GM21360 (cell line): Measurements from ENCODE around the gene RPS6KA5.
"Not testable (repeated sequence)": the region's sequence is repeated elsewhere in the genome, so short reads cannot be mapped to it uniquely, and the experiment has no call there.

Source experiments
- ATAC-seq: cut with Tn5 transposase; IDR thresholded peaks from one replicate; pipeline ENCODE4 v1.9.1; 2021; ENCODE audit warnings: mild to moderate bottlenecking, moderate library complexity; ENCODE audit not compliant: unreplicated experiment

RPS6KA5 gene

GRCh38 chr14:90990141-90990540 is 70.3 kb downstream of the RPS6KA5 start:
- no peak for ATAC-seq

DNA sequence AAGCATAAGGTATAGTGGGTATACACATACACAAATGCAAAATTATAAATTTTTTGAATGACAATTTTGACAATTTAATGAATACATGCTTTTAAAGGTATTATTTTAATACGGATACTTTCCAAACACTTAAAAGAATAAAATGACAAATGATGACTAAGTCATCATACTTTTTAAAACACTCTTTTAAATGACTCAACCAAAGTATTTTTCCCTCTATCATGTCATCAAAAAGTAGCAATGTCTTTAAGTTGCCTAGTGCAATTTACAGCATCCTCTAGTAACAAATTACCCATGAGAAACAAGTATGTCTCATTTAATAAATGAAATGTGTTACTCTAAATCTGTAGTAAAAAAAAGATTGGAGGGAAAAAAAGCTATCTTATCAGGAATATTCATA is 73.3 kb downstream of the RPS6KA5 start:
- no peak for ATAC-seq

DNA sequence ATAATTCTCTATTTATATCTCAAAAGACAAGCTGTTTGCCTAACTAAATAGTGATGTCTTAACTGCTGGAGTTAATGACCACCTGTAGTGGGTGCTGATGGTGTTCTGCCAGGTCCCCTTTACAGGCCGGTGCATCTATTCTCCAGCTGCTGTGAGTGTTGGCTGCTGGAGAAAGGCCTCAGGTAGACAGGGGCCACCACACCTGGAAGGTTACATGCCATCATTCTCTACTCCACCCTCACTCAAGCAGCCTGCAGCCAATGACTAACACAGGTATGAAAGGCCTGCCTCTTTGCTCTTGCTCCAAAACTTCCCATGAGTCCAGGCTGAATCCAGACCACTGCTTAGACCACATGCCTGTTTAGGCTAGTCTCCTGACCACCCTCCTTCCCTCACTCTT is 73.9 kb downstream of the RPS6KA5 start:
- no peak for ATAC-seq

DNA sequence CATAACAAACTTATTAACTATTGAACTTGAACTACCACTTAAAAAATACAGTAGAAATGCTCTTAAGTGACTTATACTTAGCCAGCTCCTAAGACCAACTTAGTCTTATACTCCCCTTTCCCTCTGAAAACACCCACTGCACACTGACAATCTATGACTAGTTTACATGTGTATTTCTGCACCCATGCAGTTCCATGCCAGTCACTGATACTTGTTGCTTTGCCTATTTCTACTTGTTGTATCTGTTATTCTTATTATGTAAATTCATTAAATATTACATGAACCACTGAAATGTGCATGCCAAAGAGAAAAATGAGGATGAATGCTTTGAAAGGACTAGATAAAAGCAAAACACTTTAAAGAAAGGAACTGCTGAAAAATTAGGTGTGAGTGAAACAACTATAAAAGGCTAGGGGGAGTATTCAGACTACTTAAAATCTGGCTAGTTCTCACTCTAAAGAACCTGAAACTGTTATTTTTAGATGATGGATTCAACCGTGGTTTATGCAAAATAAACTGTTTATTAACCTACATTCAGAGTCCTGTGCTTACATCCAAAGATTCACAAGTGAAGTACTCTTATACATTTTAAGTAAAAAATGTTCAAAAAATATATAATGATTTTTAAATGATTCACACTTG is 74.7 kb downstream of the RPS6KA5 start:
- ATAC-seq = no peak

DNA sequence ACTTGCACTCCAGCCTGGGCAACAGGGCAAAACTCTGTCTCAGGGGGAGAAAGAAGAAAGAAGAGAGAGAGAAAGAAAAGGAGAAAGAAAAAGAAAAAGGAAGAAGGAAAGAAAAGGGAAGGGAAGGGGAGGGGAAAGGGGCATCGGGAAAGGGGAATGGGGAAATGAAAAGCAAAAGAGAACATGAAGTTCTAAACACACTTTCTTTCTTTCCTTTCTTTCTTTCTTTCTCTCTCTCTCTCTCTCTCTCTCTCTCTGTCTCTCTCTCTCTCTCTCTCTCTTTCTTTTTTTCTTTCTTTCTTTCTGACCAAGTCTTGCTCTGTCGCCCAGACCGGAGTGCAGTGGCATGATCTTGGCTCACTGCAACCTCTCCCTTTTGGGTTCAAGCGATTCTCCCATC is 76.9 kb downstream of the RPS6KA5 start:
- ATAC-seq = no peak

- no peak for ATAC-seq
Measured at GRCh38 chr14:90981636-90982035, 78.8 kb downstream of the RPS6KA5 start.

GRCh38 chr14:90980636-90981035 is 79.8 kb downstream of the RPS6KA5 start:
- not testable (repeated sequence) for ATAC-seq

DNA sequence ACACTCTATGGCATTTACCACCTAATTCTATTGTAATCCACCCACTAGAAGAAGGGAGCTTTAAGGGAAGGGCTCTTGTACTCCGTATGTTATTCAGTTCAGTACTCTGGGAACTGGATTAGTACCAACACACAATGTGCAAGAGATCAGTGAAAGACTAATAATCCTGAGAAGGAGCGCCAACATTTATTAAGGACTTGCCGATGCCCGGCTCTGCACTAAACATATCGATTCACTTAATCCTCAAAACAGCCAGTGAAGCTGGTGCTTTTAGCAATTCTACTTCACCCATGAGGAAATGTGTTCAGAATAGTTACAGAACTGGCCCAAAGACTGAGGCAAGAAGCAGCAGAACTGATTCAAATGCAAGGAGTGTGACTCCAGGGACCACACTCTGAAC is 80.9 kb downstream of the RPS6KA5 start:
- no peak for ATAC-seq

GRCh38 chr14:90976101-90976500 is 84.3 kb downstream of the RPS6KA5 start:
- ATAC-seq = no peak

DNA sequence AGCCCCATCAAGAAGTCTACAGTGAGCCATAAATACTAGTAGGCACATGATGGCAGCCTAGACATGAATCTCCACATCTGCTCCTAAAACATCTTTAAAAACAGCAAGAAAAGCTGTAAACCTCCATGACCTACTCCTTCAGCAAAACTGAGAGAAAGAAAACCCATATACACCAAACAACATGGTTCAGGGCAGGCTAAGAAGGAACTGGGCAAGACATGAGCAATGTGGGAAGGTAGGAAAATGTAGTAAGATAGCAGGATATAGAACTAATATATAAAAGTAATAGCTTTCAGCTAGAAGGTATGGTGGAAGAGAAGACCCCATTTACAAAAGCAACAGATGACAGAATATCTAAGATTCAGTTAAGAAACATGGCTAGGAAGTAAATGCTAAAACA is 88.8 kb downstream of the RPS6KA5 start:
- no peak for ATAC-seq

GRCh38 chr14:90970167-90970600 is 90.3 kb downstream of the RPS6KA5 start:
- no peak for ATAC-seq

DNA sequence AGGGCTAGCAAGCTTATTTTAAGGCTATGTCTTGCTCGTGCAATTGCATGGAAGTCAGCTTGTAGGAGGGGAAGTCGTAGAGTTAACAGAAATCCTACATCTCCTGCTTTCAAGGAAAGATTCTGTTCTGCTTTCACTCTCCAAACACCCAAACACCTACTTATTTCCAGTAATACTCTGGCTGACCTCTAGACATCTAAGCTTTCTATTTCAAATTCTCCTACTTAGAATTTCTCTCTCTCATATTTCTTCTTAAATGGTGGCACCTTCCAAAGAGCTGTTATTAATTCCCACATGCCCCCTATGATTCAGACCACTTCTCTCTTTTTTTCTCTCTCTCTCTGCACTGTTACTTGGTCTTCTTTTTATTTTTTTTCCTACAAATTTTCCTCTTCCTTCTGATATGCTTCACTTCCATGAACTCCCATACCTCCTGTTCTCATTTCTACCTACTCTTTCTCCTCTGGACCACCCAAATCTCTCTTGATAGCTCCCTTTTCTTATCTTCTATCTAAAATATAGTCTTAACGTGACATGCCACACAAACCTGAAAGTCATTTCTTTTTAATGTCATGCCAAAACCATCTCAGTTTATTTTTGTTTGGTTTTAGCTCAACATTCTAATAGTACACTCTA is 90.8 kb downstream of the RPS6KA5 start:
- no peak for ATAC-seq

GRCh38 chr14:90968025-90968424 is 92.4 kb downstream of the RPS6KA5 start:
- ATAC-seq = no peak

DNA sequence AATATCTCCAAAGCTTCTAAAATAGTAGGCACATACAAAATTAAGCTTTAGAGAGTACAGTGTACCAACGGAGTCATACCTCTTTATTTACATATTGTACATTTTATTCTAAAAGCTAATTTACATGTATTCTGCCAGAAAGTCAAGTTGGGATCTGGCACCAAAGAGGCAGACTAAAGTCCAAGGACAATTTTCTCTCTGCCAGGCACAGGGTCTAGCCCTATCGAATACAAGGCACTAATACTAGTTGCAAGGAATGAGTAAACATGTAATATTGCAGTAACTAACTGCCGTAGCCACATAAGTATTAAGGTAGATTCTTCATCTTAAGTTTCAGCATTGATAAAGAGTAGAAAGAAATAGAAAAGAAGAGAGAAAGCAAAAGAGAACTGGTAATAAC is 93.9 kb downstream of the RPS6KA5 start:
- no peak for ATAC-seq

DNA sequence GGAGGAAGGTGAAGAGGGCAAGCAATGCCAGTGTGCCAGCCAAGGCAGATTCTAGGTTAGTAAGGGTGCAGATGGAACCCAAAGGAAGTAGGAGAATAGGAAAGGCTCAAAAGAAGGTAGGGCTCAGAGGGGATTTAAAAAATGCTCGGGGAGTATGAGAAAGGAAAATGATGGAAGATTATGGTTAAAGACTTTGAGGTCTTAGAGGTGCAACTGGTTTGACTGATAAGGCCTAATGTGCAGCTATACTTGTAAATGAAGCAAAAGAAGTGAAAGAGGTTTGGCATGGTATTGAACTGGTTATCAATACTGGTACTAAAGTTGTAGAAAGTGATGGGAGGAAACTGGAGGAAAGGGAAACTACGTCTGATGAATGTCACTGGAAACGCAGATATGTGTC is 94.7 kb downstream of the RPS6KA5 start:
- ATAC-seq = no peak

GRCh38 chr14:90963343-90963742 is 97.1 kb downstream of the RPS6KA5 start:
- no peak for ATAC-seq

GRCh38 chr14:90962505-90963109 is 97.8 kb downstream of the RPS6KA5 start:
- no peak for ATAC-seq

DNA sequence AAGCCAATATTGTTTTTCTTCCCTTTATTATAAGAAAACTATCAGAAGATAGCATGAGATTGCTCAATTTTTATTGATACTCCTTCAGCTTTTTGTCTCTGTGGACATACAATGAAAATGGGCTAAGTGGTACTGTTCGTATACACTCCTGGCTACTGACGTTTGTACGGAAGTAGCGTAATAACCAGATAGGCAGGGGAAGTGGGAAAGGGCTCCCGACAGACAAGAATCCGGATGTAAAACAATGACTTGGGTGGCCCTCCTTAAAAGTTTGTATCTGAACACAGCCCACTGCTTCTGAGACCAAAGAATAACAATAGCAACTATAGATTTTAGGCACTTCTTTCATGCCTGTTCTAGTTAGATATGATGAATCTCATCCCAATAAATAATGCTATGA is 99.6 kb downstream of the RPS6KA5 start:
- ATAC-seq = no peak

DNA sequence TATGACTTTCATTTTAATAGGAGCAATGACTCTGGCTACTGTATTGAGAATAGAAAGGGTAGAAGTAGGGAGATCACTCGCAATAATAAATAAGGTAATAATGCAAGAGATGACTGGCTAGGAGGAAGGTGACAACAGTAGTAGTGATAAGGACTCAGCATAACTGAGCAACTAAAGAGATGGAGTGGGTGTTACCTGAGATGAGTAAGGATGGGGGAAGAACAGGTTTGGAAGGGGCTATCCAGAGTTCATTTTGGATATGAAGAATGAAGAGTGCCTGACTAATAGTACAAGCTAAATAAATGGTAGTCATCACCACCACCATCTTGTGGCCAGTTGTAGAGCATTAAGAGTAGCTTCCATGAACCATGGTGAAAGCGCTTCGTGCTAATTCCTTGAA is 101.1 kb downstream of the RPS6KA5 start:
- no peak for ATAC-seq

DNA sequence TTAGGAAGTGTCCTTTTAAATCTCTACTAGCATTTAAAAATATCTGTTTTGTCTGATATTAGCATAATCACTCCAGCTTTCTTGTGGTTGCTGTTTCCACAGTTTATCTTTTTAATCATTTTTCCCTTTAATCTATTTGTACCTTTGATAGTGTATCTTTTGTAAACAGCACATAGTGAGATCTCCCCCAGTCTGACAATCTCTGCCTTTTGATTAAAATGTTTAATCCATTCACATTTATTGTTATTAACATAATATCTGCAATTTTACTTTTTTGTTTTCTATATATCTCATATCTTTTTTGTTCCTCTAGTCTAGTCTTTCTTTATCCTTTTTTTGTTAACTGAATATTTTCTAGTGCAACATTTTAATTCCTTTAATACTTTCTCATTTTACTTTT is 104.2 kb downstream of the RPS6KA5 start:
- no peak for ATAC-seq

DNA sequence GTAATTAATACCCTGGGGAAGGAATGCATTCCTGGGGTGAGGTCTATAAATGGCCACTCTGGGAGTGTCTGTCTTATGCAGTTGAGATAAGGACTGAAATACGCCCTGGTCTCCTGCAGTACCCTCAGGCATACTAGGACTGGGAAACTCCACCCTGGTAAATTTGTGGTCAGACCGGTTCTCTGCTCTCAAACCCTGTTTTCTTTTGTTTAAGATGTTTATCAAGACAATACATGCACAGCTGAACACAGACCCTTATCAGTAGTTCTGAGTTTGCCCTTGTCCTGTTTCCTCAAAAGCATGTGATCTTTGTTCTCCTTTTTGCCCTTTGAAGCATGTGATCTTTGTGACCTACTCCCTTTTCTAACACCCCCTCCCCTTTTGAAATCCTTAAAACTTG is 106.8 kb downstream of the RPS6KA5 start:
- not testable (repeated sequence) for ATAC-seq

DNA sequence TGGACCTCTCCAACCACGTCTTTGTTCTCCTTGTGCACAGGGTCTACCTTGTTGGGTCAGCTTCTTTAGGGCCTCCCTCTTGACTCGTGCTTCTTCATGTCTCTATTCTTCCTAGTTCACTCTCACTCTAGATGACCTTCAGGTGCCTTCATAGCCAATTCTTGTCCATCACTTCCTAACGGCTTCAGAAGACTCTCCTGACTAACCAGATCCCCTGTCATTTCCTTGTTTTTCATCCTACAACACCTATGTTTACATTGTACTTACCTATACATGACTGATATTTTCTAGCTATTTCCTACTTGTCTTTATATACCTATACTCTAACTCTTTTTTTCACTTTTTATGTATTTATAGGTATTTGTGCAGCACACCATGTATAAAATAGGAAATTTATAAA is 117.1 kb downstream of the RPS6KA5 start:
- ATAC-seq = no peak
